IMR-90 (cell line): ENCODE data around the gene ARFGAP3.
"Not testable (repeated sequence)": the region's sequence is repeated elsewhere in the genome, so short reads cannot be mapped to it uniquely, and the experiment has no call there.

Source experiments
- BHLHE40 ChIP-seq: fragments of 150-350 bp; IDR thresholded peaks from 2 replicates; pipeline ENCODE4 v1.6.1; 2016; ENCODE audit warnings: mild to moderate bottlenecking, low read depth, low read length
- CEBPB ChIP-seq: IDR thresholded peaks from 2 replicates; pipeline ENCODE4 v1.6.1; 2012; ENCODE audit warnings: low read depth, low read length, improper control_type of control experiment
- MAFK ChIP-seq: IDR thresholded peaks from 2 replicates; pipeline ENCODE4 v1.6.1; 2012; ENCODE audit warnings: low read depth, low read length, improper control_type of control experiment
- MAZ ChIP-seq: IDR thresholded peaks from 2 replicates; pipeline ENCODE4 v1.6.1; 2012; ENCODE audit warnings: low read depth, mild to moderate bottlenecking, low read length, improper control_type of control experiment, moderate library complexity, borderline replicate concordance
- MXI1 ChIP-seq: IDR thresholded peaks from 2 replicates; pipeline ENCODE4 v1.6.1; 2012; ENCODE audit warnings: low read depth, mild to moderate bottlenecking, low read length, moderate library complexity, borderline replicate concordance
- POLR2A ChIP-seq: IDR thresholded peaks from 2 replicates; pipeline ENCODE4 v1.6.1; 2012; ENCODE audit warnings: mild to moderate bottlenecking, low read depth, low read length
- RAD21 ChIP-seq: IDR thresholded peaks from 2 replicates; pipeline ENCODE4 v1.6.1; 2012; ENCODE audit warnings: low read length, improper control_type of control experiment
- RCOR1 ChIP-seq: IDR thresholded peaks from 2 replicates; pipeline ENCODE4 v1.6.1; 2012; ENCODE audit warnings: mild to moderate bottlenecking, low read length, improper control_type of control experiment; ENCODE audit not compliant: insufficient replicate concordance
- RFX5 ChIP-seq: IDR thresholded peaks from 2 replicates; pipeline ENCODE4 v1.8.0; 2012; ENCODE audit warnings: low read depth, mild to moderate bottlenecking, low read length, moderate library complexity
- TF ChIP-seq, protein P1 (sequence below): conservative IDR thresholded peaks from 2 replicates; pipeline ENCODE4 v1.5.1; 2012; ENCODE audit warnings: mild to moderate bottlenecking, low read depth, low read length, improper control_type of control experiment
- TF ChIP-seq, protein P2 (sequence below): fragments of 150-350 bp; IDR thresholded peaks from 2 replicates; pipeline ENCODE4 v1.6.1; 2017; ENCODE audit warnings: mild to moderate bottlenecking, antibody characterized with exemption, low read length, low read depth
- TF ChIP-seq, protein P3 (sequence below): fragments of 150-350 bp; IDR thresholded peaks from 2 replicates; pipeline ENCODE4 v1.6.1; 2016; ENCODE audit warnings: low read depth, mild to moderate bottlenecking, low read length, moderate library complexity, borderline replicate concordance

DNA sequence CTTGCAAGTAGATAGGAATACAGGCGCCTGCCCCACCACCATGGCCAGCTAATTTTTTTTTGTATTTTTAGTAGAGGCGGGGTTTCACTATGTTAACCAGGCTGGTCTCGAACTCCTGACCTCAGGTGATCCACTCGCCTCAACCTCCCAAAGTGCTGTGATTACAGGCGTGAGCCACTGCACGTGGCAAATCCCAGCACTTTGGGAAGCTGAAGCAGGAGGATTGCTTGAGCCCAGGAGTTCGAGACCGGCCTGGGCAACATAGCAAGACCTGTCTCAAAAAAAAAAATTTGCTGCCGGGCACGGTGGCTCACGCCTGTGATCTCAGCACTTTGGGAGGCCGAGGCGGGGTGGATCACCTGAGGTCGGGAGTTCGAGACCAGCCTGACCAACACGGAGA, 102.0 kb downstream of the ARFGAP3 start:
- TF ChIP-seq POLR2A, RAD21, RFX5, RCOR1, BHLHE40, MAZ, CEBPB, MXI1, MAFK: not testable (repeated sequence)
- TF ChIP-seq, protein P1, sequence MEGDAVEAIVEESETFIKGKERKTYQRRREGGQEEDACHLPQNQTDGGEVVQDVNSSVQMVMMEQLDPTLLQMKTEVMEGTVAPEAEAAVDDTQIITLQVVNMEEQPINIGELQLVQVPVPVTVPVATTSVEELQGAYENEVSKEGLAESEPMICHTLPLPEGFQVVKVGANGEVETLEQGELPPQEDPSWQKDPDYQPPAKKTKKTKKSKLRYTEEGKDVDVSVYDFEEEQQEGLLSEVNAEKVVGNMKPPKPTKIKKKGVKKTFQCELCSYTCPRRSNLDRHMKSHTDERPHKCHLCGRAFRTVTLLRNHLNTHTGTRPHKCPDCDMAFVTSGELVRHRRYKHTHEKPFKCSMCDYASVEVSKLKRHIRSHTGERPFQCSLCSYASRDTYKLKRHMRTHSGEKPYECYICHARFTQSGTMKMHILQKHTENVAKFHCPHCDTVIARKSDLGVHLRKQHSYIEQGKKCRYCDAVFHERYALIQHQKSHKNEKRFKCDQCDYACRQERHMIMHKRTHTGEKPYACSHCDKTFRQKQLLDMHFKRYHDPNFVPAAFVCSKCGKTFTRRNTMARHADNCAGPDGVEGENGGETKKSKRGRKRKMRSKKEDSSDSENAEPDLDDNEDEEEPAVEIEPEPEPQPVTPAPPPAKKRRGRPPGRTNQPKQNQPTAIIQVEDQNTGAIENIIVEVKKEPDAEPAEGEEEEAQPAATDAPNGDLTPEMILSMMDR: not testable (repeated sequence)
- TF ChIP-seq, protein P2, sequence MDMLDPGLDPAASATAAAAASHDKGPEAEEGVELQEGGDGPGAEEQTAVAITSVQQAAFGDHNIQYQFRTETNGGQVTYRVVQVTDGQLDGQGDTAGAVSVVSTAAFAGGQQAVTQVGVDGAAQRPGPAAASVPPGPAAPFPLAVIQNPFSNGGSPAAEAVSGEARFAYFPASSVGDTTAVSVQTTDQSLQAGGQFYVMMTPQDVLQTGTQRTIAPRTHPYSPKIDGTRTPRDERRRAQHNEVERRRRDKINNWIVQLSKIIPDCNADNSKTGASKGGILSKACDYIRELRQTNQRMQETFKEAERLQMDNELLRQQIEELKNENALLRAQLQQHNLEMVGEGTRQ: not testable (repeated sequence)
- TF ChIP-seq, protein P3, sequence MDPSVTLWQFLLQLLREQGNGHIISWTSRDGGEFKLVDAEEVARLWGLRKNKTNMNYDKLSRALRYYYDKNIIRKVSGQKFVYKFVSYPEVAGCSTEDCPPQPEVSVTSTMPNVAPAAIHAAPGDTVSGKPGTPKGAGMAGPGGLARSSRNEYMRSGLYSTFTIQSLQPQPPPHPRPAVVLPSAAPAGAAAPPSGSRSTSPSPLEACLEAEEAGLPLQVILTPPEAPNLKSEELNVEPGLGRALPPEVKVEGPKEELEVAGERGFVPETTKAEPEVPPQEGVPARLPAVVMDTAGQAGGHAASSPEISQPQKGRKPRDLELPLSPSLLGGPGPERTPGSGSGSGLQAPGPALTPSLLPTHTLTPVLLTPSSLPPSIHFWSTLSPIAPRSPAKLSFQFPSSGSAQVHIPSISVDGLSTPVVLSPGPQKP: not testable (repeated sequence)
